HG02623 (cell line): Measurements from ENCODE around the gene PTPRN.
"Not testable (repeated sequence)": the region's sequence is repeated elsewhere in the genome, so short reads cannot be mapped to it uniquely, and the experiment has no call there.

ENCODE experiments used
- ATAC-seq: cut with Tn5 transposase; IDR thresholded peaks from one replicate; pipeline ENCODE4 v1.9.1; 2021; ENCODE audit warnings: moderate library complexity; ENCODE audit not compliant: unreplicated experiment

The PTPRN gene

GRCh38 chr2:219309278-219309677 is at the start of gene PTPRN:
Gene PTPRN (minus strand): TSS chr2:219309401. CDS start chr2:219309332, 69 bp downstream.
- no peak for ATAC-seq

- no peak for ATAC-seq
Observed at GRCh38 chr2:219358170-219359075, 49.2 kb upstream of the PTPRN start.

- ATAC-seq = no peak
Observed at GRCh38 chr2:219356834-219357233, 47.6 kb upstream of the PTPRN start.

GRCh38 chr2:219354582-219354981 is 45.4 kb upstream of the PTPRN start:
- ATAC-seq = no peak

GRCh38 chr2:219353129-219353528 is 43.9 kb upstream of the PTPRN start:
- no peak for ATAC-seq

GRCh38 chr2:219352448-219353023 is 43.3 kb upstream of the PTPRN start:
- no peak for ATAC-seq

GRCh38 chr2:219350710-219351221 is 41.6 kb upstream of the PTPRN start:
- ATAC-seq = no peak

GRCh38 chr2:219350215-219350614 is 41.0 kb upstream of the PTPRN start:
- ATAC-seq = no peak

GRCh38 chr2:219344751-219345430 is 35.7 kb upstream of the PTPRN start:
- ATAC-seq = no peak

- ATAC-seq = no peak
Observed at GRCh38 chr2:219335373-219335786, 26.2 kb upstream of the PTPRN start.

- ATAC-seq = no peak
Observed at GRCh38 chr2:219334076-219334475, 24.9 kb upstream of the PTPRN start.

GRCh38 chr2:219332542-219332941 is 23.3 kb upstream of the PTPRN start, which contains the start of gene RESP18:
Gene RESP18 (minus strand): TSS chr2:219332744.
- no peak for ATAC-seq

GRCh38 chr2:219331560-219332213 is 22.5 kb upstream of the PTPRN start:
- ATAC-seq = no peak

GRCh38 chr2:219327719-219328118 is 18.5 kb upstream of the PTPRN start:
- ATAC-seq = no peak

- ATAC-seq = no peak
Observed at GRCh38 chr2:219325657-219326315, 16.6 kb upstream of the PTPRN start.

GRCh38 chr2:219325136-219325535 is 15.9 kb upstream of the PTPRN start:
- no peak for ATAC-seq

GRCh38 chr2:219323434-219323833 is 14.2 kb upstream of the PTPRN start:
- no peak for ATAC-seq

GRCh38 chr2:219314804-219315468 is 5.7 kb upstream of the PTPRN start:
- ATAC-seq = no peak

GRCh38 chr2:219312683-219313263 is 3.6 kb upstream of the PTPRN start:
- not testable (repeated sequence) for ATAC-seq
